Glutamatergic neuron (in vitro differentiated cells): Measurements from ENCODE around the gene SLC25A18. TPM values are rescaled to one million over a fixed set of nuclear protein-coding genes. Genes with fewer than 3 reads are reported as not detected.

Source experiments
- DNase-seq: peaks from one replicate; pipeline ENCODE4 v3.0.0; 2022
- H3K27ac Mint-ChIP-seq: one replicate; pipeline ENCODE4 v1.8.0; 2020; ENCODE audit warnings: mild to moderate bottlenecking, mixed read lengths, inconsistent platforms; ENCODE audit not compliant: unreplicated experiment
- H3K27me3 Mint-ChIP-seq: one replicate; pipeline ENCODE4 v1.8.0; 2020; ENCODE audit warnings: mild to moderate bottlenecking, moderate library complexity, mixed read lengths, inconsistent platforms; ENCODE audit not compliant: unreplicated experiment
- H3K36me3 Mint-ChIP-seq: one replicate; pipeline ENCODE4 v1.8.0; 2020; ENCODE audit warnings: mild to moderate bottlenecking, mixed read lengths, inconsistent platforms; ENCODE audit not compliant: unreplicated experiment
- H3K4me1 Mint-ChIP-seq: one replicate; pipeline ENCODE4 v1.8.0; 2020; ENCODE audit warnings: mild to moderate bottlenecking, low read depth, mixed read lengths, inconsistent platforms; ENCODE audit not compliant: unreplicated experiment
- H3K4me3 Mint-ChIP-seq: one replicate; pipeline ENCODE4 v1.8.0; 2020; ENCODE audit warnings: mild to moderate bottlenecking, mixed read lengths, inconsistent platforms; ENCODE audit not compliant: unreplicated experiment
- H3K9me3 Mint-ChIP-seq: one replicate; pipeline ENCODE4 v1.8.0; 2020; ENCODE audit warnings: mild to moderate bottlenecking, moderate library complexity, mixed read lengths, inconsistent platforms; ENCODE audit not compliant: unreplicated experiment
- CTCF ChIP-seq: fragments of 200-600 bp; sonication (generic); IDR thresholded peaks from one replicate; pipeline ENCODE4 v1.5.0; 2021; ENCODE audit not compliant: partially characterized antibody, unreplicated experiment
- total RNA-seq: library from RNA; stranded (reverse); fragmentation: NEBNext Ultra II Directional; extraction: Animal tissue kit (Norgen Biotek cat#: 25700); gene quantifications from one replicate; pipeline ENCODE4 v1.2.1, GENCODE V29; 2021; ENCODE audit not compliant: unreplicated experiment

The SLC25A18 gene
- total RNA-seq, 1 donor from 2014 or later = 6.4 TPM

GRCh38 chr22:17612057-17612456 lies 48.8 kb downstream of the SLC25A18 start:
- Mint-ChIP-seq H3K36me3 (no peaks in the 10 kb centered on the region), H3K27ac (no peak overlapping the region), H3K4me1 (no peaks in the 10 kb centered on the region), H3K4me3 (no peak overlapping the region), H3K9me3 (no peaks in the 10 kb centered on the region), H3K27me3 (no peaks in the 10 kb centered on the region)
- no peak for TF ChIP-seq CTCF
- DNase-seq = no peak

GRCh38 chr22:17613280-17613679 lies 50.0 kb downstream of the SLC25A18 start:
- H3K36me3 Mint-ChIP-seq = no peaks in the 10 kb centered on the region

GRCh38 chr22:17627961-17628405 lies 64.7 kb downstream of the SLC25A18 start:
- TF ChIP-seq CTCF = no peak
- no peaks in the 10 kb centered on the region for H3K4me1 Mint-ChIP-seq
- H3K9me3 Mint-ChIP-seq = peaks cover 2% of the 10 kb centered on the region
- H3K27ac Mint-ChIP-seq = peak overlapping the region; percentile 82
- H3K36me3 Mint-ChIP-seq = no peaks in the 10 kb centered on the region
- no peak for DNase-seq
- peaks cover 2% of the 10 kb centered on the region for H3K27me3 Mint-ChIP-seq
- H3K4me3 Mint-ChIP-seq = peak overlapping the region; percentile 99

More at GRCh38 chr22:17613280-17613679, 50.0 kb downstream of the SLC25A18 start:
- Mint-ChIP-seq H3K27me3 (no peaks in the 10 kb centered on the region), H3K4me1 (no peaks in the 10 kb centered on the region), H3K27ac (no peak overlapping the region), H3K9me3 (no peaks in the 10 kb centered on the region), H3K4me3 (no peak overlapping the region)
- TF ChIP-seq CTCF = no peak
- DNase-seq = no peak

- peak within 1 kb of the TSS; percentile 99 for H3K4me3 Mint-ChIP-seq
- peaks cover 2% of the 10 kb centered on the region for H3K9me3 Mint-ChIP-seq
- peak; percentile 95 for DNase-seq
- no peak for TF ChIP-seq CTCF
- no peaks in the 10 kb centered on the region for H3K4me1 Mint-ChIP-seq
- no peaks in the 10 kb centered on the region for H3K36me3 Mint-ChIP-seq
- H3K27ac Mint-ChIP-seq = peak within 1 kb of the TSS; percentile 97
- peaks cover 2% of the 10 kb centered on the region for H3K27me3 Mint-ChIP-seq
Observed at GRCh38 chr22:17628406-17629172, 65.3 kb downstream of the SLC25A18 start, which contains the start of gene ATP6V1E1. Gene ATP6V1E1, minus strand, starts transcription at chr22:17628749. Its CDS starts 114 bp downstream, at chr22:17628635.

GRCh38 chr22:17629173-17629489 lies 65.8 kb downstream of the SLC25A18 start:
- Mint-ChIP-seq H3K4me3 (peak overlapping the region; percentile 99), H3K9me3 (peaks cover 2% of the 10 kb centered on the region), H3K4me1 (no peaks in the 10 kb centered on the region), H3K27me3 (peaks cover 2% of the 10 kb centered on the region), H3K27ac (peak overlapping the region; percentile 97), H3K36me3 (no peaks in the 10 kb centered on the region)
- no peak for TF ChIP-seq CTCF
- DNase-seq = no peak
